HG03064 (cell line): ENCODE measurements around the gene SNAP91.
"Not testable (repeated sequence)": the region's sequence is repeated elsewhere in the genome, so short reads cannot be mapped to it uniquely, and the experiment has no call there.

Source experiments
- ATAC-seq: cut with Tn5 transposase; IDR thresholded peaks from one replicate; pipeline ENCODE4 v1.9.1; 2021; ENCODE audit warnings: low read depth; ENCODE audit not compliant: unreplicated experiment

Gene SNAP91

DNA sequence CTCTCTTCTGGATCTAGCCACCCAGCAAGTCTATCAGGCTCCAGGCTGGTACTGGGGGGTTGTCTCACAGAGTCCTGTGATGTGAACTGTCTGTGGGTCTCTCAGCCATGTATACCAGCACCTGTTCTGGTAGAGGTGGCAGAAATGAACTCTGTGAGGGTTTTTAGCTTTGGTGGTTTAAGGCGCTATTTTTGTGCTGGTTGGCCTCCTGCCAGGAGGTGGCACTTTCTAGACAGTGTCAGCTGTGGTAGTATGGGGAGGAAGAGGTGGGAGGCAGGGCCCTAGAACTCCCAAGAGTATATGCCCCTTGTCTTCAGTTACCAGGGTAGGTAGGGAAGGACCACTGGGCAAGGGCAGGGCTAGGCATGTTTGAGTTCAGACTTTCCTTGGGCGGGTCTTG lies 75.8 kb downstream of the SNAP91 start:
- ATAC-seq: no peak

- ATAC-seq: not testable (repeated sequence)
Observed at GRCh38 chr6:83629908-83630307, 79.0 kb downstream of the SNAP91 start.

DNA sequence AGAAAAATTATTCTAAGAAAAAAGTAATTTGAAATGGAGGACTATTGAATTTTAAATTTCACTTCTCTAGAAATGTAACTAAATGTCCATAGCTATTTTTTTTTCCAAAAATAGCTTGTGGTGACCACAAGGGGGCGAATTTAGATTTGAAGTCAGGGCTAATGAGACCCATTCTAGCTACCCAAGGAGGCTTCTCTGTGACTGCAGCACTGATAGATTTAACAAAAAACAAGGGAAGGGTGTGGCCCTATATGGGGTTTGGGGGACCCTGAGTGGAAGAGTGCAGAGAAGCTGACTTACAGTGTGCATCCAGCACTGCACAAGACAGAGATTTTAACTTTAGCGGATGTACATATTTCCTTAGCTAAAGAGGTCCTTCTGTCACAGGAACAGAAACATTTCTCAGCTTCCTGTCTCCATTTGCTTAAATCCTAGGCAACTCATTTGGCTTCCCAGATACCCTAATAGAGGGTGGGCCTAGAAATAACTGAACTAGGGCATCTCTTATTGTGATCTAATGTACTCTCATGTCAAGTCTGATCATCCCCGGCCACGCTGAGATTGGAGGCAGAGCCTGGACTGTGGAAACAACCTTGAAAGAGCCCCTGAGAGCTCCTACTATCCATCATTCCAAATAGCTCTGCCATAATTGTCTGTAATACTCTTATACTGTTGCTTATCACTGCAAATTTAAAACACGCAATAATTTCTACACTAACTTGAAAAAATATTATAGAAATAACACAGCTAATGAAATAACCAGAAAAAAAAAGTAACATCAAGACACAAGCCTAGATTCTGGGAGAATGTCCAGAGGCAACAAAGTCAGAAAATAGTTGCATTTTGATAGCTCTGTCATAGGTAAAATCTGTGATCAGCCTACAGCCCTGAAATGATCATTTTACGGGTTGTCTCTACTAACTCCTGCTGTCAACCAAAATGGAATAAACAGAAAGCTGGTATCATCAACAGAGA lies 93.6 kb downstream of the SNAP91 start:
- no peak for ATAC-seq

GRCh38 chr6:83613378-83613777 lies 95.5 kb downstream of the SNAP91 start:
- ATAC-seq: no peak

- ATAC-seq: no peak
Observed at GRCh38 chr6:83609248-83609647, 99.7 kb downstream of the SNAP91 start.

GRCh38 chr6:83605517-83605916 lies 103.4 kb downstream of the SNAP91 start:
- ATAC-seq: no peak

DNA sequence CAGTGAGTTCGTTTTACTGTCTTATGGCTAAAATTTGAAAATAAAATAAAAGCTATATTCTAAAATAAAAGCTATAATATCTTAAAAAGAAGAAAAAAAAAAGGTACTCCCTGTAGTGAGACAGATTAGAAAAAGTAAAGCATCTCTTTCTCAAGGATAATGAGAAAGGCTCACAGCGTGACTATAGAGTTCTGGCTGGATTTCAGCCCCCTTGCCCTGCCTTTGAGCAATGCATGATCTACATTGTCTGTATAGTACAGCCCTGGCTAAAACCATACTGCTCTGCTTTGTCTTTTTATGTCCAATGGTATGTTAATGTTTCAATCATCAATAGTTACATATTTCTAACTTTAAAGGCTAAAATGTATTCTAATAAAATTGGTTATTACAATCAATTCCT lies 105.3 kb downstream of the SNAP91 start:
- ATAC-seq: no peak

GRCh38 chr6:83601119-83601518 lies 107.8 kb downstream of the SNAP91 start:
- ATAC-seq: no peak

- ATAC-seq: no peak
Observed at GRCh38 chr6:83600459-83600858, 108.4 kb downstream of the SNAP91 start.

- no peak for ATAC-seq
Observed at GRCh38 chr6:83597511-83597910, 111.4 kb downstream of the SNAP91 start.

DNA sequence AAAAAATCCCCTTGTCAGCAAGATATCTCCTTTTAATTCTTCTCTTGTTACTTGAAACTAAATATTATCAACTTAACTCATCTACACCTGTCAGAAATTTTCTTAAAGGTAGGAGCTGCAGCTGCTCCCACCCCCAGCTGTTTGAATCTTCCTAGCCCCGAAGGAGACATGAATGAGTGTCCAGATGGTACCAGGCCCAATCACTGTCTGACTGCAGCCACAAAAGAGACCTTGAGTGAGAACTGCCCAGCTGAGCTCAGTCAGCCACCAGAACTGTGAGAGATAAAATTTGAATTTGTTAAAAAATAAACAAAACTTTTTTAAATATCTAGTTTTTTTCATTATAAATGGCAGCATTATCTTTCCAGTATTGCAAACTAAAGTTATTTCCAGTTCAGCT lies 111.8 kb downstream of the SNAP91 start:
- no peak for ATAC-seq

GRCh38 chr6:83594941-83595340 lies 114.0 kb downstream of the SNAP91 start:
- no peak for ATAC-seq

- ATAC-seq: no peak
Observed at GRCh38 chr6:83593395-83593785, 115.5 kb downstream of the SNAP91 start.

DNA sequence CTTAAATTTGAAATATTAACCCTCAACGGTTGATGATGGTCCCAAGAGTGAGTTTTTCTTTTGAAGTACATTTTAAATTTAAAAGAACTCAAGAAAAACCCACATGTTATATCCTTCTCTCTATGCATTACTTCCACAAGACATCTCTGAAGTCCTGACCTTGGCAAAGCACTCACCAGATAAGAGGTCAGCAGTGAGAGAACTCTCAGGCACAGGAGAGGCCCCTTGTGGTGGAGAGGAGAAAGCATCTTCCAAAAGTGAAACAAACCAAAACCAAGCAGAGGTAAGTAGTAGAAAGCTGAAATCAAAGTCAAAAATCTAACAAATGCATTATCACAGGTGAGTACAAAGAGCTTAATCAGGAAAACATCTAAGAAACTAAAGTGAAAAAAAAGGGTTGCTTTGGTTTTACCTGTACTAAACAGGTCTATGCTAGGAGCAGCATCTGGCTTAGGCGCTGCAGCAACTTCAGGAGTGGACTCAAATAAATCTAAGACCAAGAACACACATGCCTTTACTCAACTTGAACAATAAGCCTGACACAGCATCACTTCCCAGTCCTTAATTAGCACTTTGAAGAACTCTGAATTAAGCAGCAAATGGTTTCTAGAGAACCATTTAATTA lies 116.0 kb downstream of the SNAP91 start:
- ATAC-seq: peak; percentile 92

DNA sequence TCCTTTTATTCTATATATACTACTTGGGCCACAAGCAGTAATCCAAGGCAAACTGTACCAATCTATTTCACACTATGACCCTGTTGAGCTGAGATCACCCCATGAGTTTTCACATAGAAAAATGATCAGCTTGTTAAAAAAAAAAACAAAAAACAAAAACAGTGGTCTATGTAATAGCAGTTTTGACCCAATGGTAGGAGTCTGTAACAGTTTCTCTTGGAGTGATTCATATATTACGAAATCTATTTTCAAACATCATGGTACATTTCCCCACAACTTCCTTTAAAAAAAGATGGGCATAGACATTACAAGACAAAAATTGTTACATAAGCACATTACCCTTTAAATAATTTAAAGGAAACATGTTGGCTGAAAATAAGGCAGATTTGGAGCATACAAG lies 118.5 kb downstream of the SNAP91 start:
- ATAC-seq: no peak

DNA sequence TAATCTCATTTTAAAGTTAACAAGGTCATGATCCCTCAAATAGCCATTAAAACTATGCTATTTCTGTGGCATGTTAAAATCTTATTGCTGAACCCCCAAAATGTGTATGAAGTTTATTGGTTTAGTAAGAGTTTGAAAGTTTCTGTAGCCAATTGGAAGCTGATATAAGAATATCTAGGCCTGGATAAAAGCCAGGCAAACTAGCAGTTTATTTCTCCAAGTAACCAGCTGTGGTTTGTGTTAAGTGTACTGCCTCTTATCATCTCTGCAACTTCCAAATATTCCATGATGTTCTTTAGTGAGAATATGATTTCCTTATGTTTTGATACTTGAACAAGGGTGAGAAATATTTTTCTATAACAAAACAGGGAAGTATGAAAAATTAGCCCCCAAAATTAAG lies 119.8 kb downstream of the SNAP91 start:
- ATAC-seq: no peak

DNA sequence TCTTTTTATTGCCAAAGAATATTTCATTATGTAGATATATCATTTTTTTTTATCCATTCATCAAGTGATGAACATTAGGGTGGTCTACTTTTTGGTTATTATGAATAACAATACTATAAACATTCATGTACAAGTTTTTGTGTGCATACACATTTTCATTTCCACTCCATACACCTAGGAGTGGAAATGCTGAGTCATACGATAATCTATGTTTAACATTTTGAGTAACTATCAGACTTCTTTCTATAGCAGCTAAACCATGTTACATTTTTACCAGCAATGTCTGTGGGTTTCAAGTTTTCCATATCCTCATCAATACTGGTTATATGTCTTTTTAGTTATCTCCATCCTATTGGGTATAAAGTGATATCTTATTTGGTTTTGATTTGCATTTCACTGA lies 130.8 kb downstream of the SNAP91 start:
- no peak for ATAC-seq

- no peak for ATAC-seq
Observed at GRCh38 chr6:83574783-83575182, 134.1 kb downstream of the SNAP91 start.

GRCh38 chr6:83571663-83572185 lies 137.2 kb downstream of the SNAP91 start:
- ATAC-seq: not testable (repeated sequence)

DNA sequence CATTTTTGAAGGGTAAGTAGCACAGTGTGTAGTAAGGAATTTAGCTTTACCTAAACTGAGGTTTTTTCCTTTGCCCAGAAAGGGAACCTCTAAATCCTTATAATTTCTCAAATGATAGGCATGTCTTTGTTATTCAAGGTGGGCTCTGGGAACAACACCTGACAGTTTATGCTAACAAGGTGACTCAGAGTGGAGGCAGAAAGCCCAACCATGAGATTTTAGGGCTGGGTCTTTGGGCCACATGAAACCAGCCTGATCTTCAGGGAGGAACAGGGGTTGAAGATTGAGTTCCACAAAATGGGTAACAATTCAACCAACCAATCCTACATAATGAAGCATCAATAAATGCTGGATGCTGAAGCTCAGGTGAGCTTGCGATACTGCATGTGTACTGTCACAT lies 149.9 kb downstream of the SNAP91 start:
- no peak for ATAC-seq

- no peak for ATAC-seq
Observed at GRCh38 chr6:83556871-83557270, 152.0 kb downstream of the SNAP91 start.

GRCh38 chr6:83551748-83552147 lies 157.2 kb downstream of the SNAP91 start:
- not testable (repeated sequence) for ATAC-seq
